Measurements from ENCODE around the gene PMS2.
"Not testable (repeated sequence)": the region's sequence is repeated elsewhere in the genome, so short reads cannot be mapped to it uniquely, and the experiment has no call there.

PMS2 gene

GRCh38 chr7:5930290-5930689 lies 78.6 kb downstream of the PMS2 start:
- H3K9me3 ChIP-seq (ENCODE audit: control insufficient read depth, low read length); H3K9ac ChIP-seq (ENCODE audit: low read length); H3K4me3 ChIP-seq (ENCODE audit: low read length); H3K36me3 ChIP-seq (ENCODE audit: control insufficient read depth, insufficient read depth, low read length); H3K4me1 ChIP-seq (ENCODE audit: control insufficient read depth, insufficient read depth, low read length); H3K27me3 ChIP-seq (ENCODE audit: control insufficient read depth, insufficient read depth, low read length): not testable (repeated sequence)

GRCh38 chr7:5926263-5926870 lies 82.5 kb downstream of the PMS2 start:
- H3K9ac ChIP-seq (ENCODE audit: low read length); H3K4me3 ChIP-seq (ENCODE audit: low read length); H3K36me3 ChIP-seq (ENCODE audit: control insufficient read depth, insufficient read depth, low read length); H3K9me3 ChIP-seq (ENCODE audit: control insufficient read depth, low read length); H3K4me1 ChIP-seq (ENCODE audit: control insufficient read depth, insufficient read depth, low read length); H3K27me3 ChIP-seq (ENCODE audit: control insufficient read depth, insufficient read depth, low read length): not testable (repeated sequence)

GRCh38 chr7:5924630-5925029 lies 84.2 kb downstream of the PMS2 start:
- not testable (repeated sequence) for H3K4me1 ChIP-seq (ENCODE audit: control insufficient read depth, insufficient read depth, low read length); H3K27me3 ChIP-seq (ENCODE audit: control insufficient read depth, insufficient read depth, low read length); H3K9ac ChIP-seq (ENCODE audit: low read length); H3K9me3 ChIP-seq (ENCODE audit: control insufficient read depth, low read length); H3K4me3 ChIP-seq (ENCODE audit: low read length); H3K36me3 ChIP-seq (ENCODE audit: control insufficient read depth, insufficient read depth, low read length)

- H3K4me3 ChIP-seq (ENCODE audit: low read length); H3K9ac ChIP-seq (ENCODE audit: low read length); H3K9me3 ChIP-seq (ENCODE audit: control insufficient read depth, low read length); H3K4me1 ChIP-seq (ENCODE audit: control insufficient read depth, insufficient read depth, low read length); H3K27me3 ChIP-seq (ENCODE audit: control insufficient read depth, insufficient read depth, low read length); H3K36me3 ChIP-seq (ENCODE audit: control insufficient read depth, insufficient read depth, low read length): not testable (repeated sequence)
Measured at GRCh38 chr7:5924180-5924579, 84.7 kb downstream of the PMS2 start.

Data from mucosa of stomach (tissue), 1 donor.